GM21529 (cell line): Measurements from ENCODE around the gene UBXN1.
"Not testable (repeated sequence)": the region's sequence is repeated elsewhere in the genome, so short reads cannot be mapped to it uniquely, and the experiment has no call there.

Source experiments
- ATAC-seq: cut with Tn5 transposase; IDR thresholded peaks from one replicate; pipeline ENCODE4 v1.9.1; 2021; ENCODE audit not compliant: unreplicated experiment

UBXN1 gene

GRCh38 chr11:62673196-62673525 lies 5.7 kb downstream of the UBXN1 start:
- ATAC-seq = no peak

GRCh38 chr11:62671608-62672389 lies 7.1 kb downstream of the UBXN1 start, which contains the start of the genes LBHD1 and UQCC3:
TSS of gene LBHD1 (minus strand) at chr11:62672267. CDS start at chr11:62670031, 2,236 bp downstream.
TSS of gene UQCC3 (plus strand) at chr11:62671673. CDS start at chr11:62671746, 73 bp downstream.
- ATAC-seq = peak; percentile 55

GRCh38 chr11:62671236-62671607 lies 7.7 kb downstream of the UBXN1 start:
- peak; percentile 8 for ATAC-seq

- ATAC-seq = no peak
These were observed 9.3 kb downstream of the UBXN1 start for GRCh38 chr11:62669420-62670161.

GRCh38 chr11:62667460-62667859 lies 11.4 kb downstream of the UBXN1 start:
- ATAC-seq = no peak

- no peak for ATAC-seq
These were observed 12.5 kb downstream of the UBXN1 start for GRCh38 chr11:62666259-62666926.

GRCh38 chr11:62665599-62666258 lies 13.1 kb downstream of the UBXN1 start:
- peak; percentile 12 for ATAC-seq

GRCh38 chr11:62665075-62665598 lies 13.7 kb downstream of the UBXN1 start, which contains the start of the genes C11orf98 and CSKMT:
TSS of gene C11orf98 (minus strand) at chr11:62665210. CDS start at chr11:62665169, 41 bp downstream.
TSS of gene CSKMT (plus strand) at chr11:62665312. CDS start at chr11:62665880, 568 bp downstream.
- ATAC-seq = peak; percentile 75

GRCh38 chr11:62664405-62665074 lies 14.3 kb downstream of the UBXN1 start:
- ATAC-seq = peak; percentile 39

GRCh38 chr11:62656796-62657429 lies 22.0 kb downstream of the UBXN1 start:
- ATAC-seq = no peak

GRCh38 chr11:62654297-62654696 lies 24.6 kb downstream of the UBXN1 start:
- no peak for ATAC-seq

- ATAC-seq = no peak
These were observed 26.5 kb downstream of the UBXN1 start for GRCh38 chr11:62652161-62653006.

- not testable (repeated sequence) for ATAC-seq
These were observed 28.6 kb downstream of the UBXN1 start for GRCh38 chr11:62650283-62650682.

GRCh38 chr11:62649486-62649885 lies 29.4 kb downstream of the UBXN1 start:
- no peak for ATAC-seq

- ATAC-seq = no peak
These were observed 29.9 kb downstream of the UBXN1 start for GRCh38 chr11:62648967-62649364.

GRCh38 chr11:62648185-62648966 lies 30.5 kb downstream of the UBXN1 start:
- ATAC-seq = no peak

GRCh38 chr11:62647609-62648005 lies 31.3 kb downstream of the UBXN1 start:
- no peak for ATAC-seq
